GM18507 (cell line): ENCODE data around the gene SMIM11.
A peak's percentile ranks its signal among the peaks of the same experiment; 100 is the strongest.
"Not testable (repeated sequence)": the region's sequence is repeated elsewhere in the genome, so short reads cannot be mapped to it uniquely, and the experiment has no call there.

Experiments
- DNase-seq: peaks from one replicate; pipeline ENCODE4 v3.0.0; 2011; ENCODE audit warnings: low read depth; ENCODE audit not compliant: insufficient read length; ENCODE audit errors: extremely low spot score
- FAIRE-seq: peaks from 2 replicates; lab custom pipeline; 2011; peaks lifted over from hg19 to GRCh38; lab: Jason Lieb, UNC

The SMIM11 gene

GRCh38 chr21:34405686-34406085, 30.4 kb downstream of the SMIM11 start:
- not testable (repeated sequence) for DNase-seq, FAIRE-seq

DNA sequence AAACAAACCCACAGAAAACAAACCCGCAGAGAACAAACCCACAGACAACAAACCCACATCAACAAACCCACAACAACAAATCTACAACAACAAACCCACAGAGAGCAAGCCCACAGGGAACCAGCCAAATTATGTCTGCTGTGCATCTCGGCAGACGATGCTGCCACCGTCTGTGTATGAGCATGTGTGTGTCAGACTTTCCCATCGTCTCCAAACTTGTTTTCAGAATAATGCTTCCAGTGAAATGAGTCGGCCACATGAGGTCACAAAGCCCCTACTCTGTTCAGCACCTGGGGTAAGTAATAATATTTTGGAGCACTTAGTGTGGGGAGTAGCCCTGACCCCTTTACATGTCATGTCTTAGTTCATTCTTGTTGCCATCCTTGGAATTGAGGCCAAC, 30.8 kb downstream of the SMIM11 start:
- DNase-seq, FAIRE-seq: not testable (repeated sequence)

DNA sequence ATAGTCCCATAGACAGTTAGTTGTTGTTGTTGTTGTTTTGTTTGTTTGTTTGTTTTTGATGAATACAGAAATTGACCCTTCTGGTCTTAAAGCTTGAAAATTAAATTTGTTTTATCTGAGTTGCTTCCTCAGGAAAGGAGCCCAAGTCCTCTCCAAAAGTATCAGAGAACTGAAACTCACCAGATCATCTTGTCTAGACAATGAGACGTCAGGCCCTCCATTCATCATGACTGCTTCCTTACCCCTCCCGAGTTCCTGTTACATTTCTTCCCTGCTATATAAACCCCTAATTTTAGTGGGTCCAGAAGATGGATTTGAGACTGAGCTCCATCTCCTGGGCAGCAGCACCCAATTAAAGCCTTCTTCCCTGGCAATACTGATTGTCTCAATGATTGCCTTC, 31.4 kb downstream of the SMIM11 start:
- not testable (repeated sequence) for DNase-seq, FAIRE-seq

DNA sequence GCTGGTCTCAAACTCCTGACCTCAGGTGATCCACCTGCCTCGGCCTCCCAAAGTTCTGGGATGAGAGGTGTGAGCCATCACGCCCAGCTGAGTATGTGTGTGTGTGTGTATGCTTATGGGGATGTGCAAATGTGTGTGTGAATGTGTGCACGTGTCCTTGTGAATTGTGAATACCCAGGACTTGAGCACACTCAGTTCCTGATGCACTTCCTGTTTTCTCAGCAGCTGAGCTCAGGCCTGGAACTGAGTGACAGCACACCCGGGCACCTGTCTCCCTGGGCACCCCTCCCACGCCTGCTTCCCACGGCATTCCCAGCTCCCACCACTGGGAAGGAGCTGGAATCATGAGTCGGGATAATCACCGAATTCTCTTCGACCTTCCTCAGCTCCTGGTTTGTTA, 32.0 kb downstream of the SMIM11 start:
- not testable (repeated sequence) for FAIRE-seq, DNase-seq

GRCh38 chr21:34417448-34418077, 42.3 kb downstream of the SMIM11 start:
- FAIRE-seq, DNase-seq: not testable (repeated sequence)

- not testable (repeated sequence) for FAIRE-seq
Observed at GRCh38 chr21:34423805-34424204, 48.5 kb downstream of the SMIM11 start, which contains the start of gene SMIM34. SMIM34 (minus strand) TSS chr21:34423951; CDS start chr21:34423839, 112 bp downstream.

GRCh38 chr21:34427339-34427738, 52.0 kb downstream of the SMIM11 start:
- not testable (repeated sequence) for FAIRE-seq, DNase-seq

More at GRCh38 chr21:34423805-34424204, 48.5 kb downstream of the SMIM11 start, which contains the start of gene SMIM34:
- DNase-seq: not testable (repeated sequence)

DNA sequence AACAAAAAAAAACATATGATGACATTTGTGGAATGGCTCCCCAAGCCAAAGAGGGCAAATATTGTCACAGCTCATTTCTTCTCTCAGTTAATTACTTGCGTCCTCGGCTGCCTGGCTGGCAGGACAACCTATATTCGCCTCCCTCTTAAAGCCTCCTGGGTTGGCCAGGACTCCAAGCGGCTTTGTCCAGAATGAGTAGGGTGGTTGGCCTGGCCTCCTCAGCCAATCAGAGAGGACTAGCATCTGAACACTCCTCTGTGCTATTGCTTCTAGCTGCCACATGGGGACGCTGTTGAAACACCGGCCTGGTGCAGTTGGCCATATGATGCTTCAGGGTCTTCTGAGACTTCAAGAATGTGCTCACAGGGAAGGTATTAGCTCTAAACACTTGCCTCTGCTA, 53.1 kb downstream of the SMIM11 start:
- DNase-seq, FAIRE-seq: not testable (repeated sequence)

- DNase-seq: not testable (repeated sequence)
- peak; percentile 21 for FAIRE-seq
Observed at GRCh38 chr21:34429710-34430109, 54.4 kb downstream of the SMIM11 start.
